ENCODE measurements around the gene CD79A.

CD79A gene

GRCh38 chr19:41892173-41892902 lies 15.3 kb downstream of the CD79A start:
- FAIRE-seq: no peak
- no peak for DNase-seq (ENCODE audit: insufficient read length, low spot score)
- TF ChIP-seq CTCF (IDR thresholded peaks at IDR 0.05; ENCODE audit: insufficient read depth, missing control alignments): no peak

- TF ChIP-seq CTCF (IDR thresholded peaks at IDR 0.05; ENCODE audit: insufficient read depth, missing control alignments): no peak
- DNase-seq (ENCODE audit: insufficient read length, low spot score) (no peak), FAIRE-seq (no peak)
Measured at GRCh38 chr19:41893899-41894298, 16.8 kb downstream of the CD79A start.

- TF ChIP-seq CTCF (IDR thresholded peaks at IDR 0.05; ENCODE audit: insufficient read depth, missing control alignments): no peak
- FAIRE-seq: no peak
- DNase-seq (ENCODE audit: insufficient read length, low spot score): no peak
Measured at GRCh38 chr19:41894350-41894749, 17.3 kb downstream of the CD79A start.

GRCh38 chr19:41895745-41896580 lies 18.9 kb downstream of the CD79A start:
- peak; percentile 8 for TF ChIP-seq CTCF (IDR thresholded peaks at IDR 0.05; ENCODE audit: insufficient read depth, missing control alignments)
- no peak for FAIRE-seq

GRCh38 chr19:41896581-41896942 lies 19.5 kb downstream of the CD79A start:
- DNase-seq (ENCODE audit: insufficient read length, low spot score) (no peak), FAIRE-seq (no peak)
- TF ChIP-seq CTCF (IDR thresholded peaks at IDR 0.05; ENCODE audit: insufficient read depth, missing control alignments): no peak

More at GRCh38 chr19:41895745-41896580, 18.9 kb downstream of the CD79A start:
- no peak for DNase-seq (ENCODE audit: insufficient read length, low spot score)

- no peak for TF ChIP-seq CTCF (IDR thresholded peaks at IDR 0.05; ENCODE audit: insufficient read depth, missing control alignments)
- no peak for FAIRE-seq
Measured at GRCh38 chr19:41897181-41897580, 20.1 kb downstream of the CD79A start.

GRCh38 chr19:41897820-41898219 lies 20.7 kb downstream of the CD79A start:
- TF ChIP-seq CTCF (IDR thresholded peaks at IDR 0.05; ENCODE audit: insufficient read depth, missing control alignments): no peak
- FAIRE-seq (no peak), DNase-seq (ENCODE audit: insufficient read length, low spot score) (no peak)

More at GRCh38 chr19:41897181-41897580, 20.1 kb downstream of the CD79A start:
- no peak for DNase-seq (ENCODE audit: insufficient read length, low spot score)
